Lung (tissue), 12 donors: ENCODE data around the gene TNFRSF13B. TPM values are rescaled to one million over a fixed set of nuclear protein-coding genes. Genes with fewer than 3 reads are reported as not detected.

ENCODE experiments used
- ATAC-seq: fragments of 200-7000 bp; cut with Tn5 transposase; one replicate; pipeline ENCODE4 v1.9.1; 2020; ENCODE audit warnings: moderate number of reproducible peaks; ENCODE audit not compliant: insufficient read depth, low FRiP score
- DNase-seq, 3 donors: peaks; one replicate each; pipeline ENCODE4 v3.0.0-alpha.2; 2013 to 2017
- H3K27ac ChIP-seq, 2 donors: one replicate each; pipeline ENCODE4 v1.5.1; 2013; ENCODE audit warnings: mild to moderate bottlenecking in 2 of 2, moderate library complexity in 2 of 2, control low read depth in 1 of 2, inconsistent platforms in 1 of 2, low read depth in 1 of 2, low read length in 1 of 2
- H3K27me3 ChIP-seq, 3 donors: one replicate each; pipeline ENCODE4 v1.5.1; 2013; ENCODE audit warnings: low read length in 2 of 3; ENCODE audit not compliant: control insufficient read depth in 3 of 3, insufficient read depth in 3 of 3
- H3K36me3 ChIP-seq, 4 donors: one replicate each; pipeline ENCODE4 v1.5.1; 2013; ENCODE audit warnings: low read length in 4 of 4, mild to moderate bottlenecking in 1 of 4, moderate library complexity in 1 of 4; ENCODE audit not compliant: control insufficient read depth in 4 of 4, insufficient read depth in 4 of 4
- H3K4me1 ChIP-seq, 5 donors: one replicate each; pipeline ENCODE4 v1.5.1; 2013; ENCODE audit warnings: low read length in 5 of 5, mild to moderate bottlenecking in 2 of 5, moderate library complexity in 1 of 5; ENCODE audit not compliant: control insufficient read depth in 5 of 5, insufficient read depth in 5 of 5
- H3K4me3 ChIP-seq: one replicate; pipeline ENCODE4 v1.5.1; 2013; ENCODE audit warnings: mild to moderate bottlenecking, control low read depth, moderate library complexity
- H3K9ac ChIP-seq, 2 donors: one replicate each; pipeline ENCODE4 v1.5.1; 2013; ENCODE audit warnings: low read length in 2 of 2, control low read depth in 1 of 2; ENCODE audit not compliant: insufficient read depth in 1 of 2
- H3K9me3 ChIP-seq, 4 donors: one replicate each; pipeline ENCODE4 v1.5.1; 2013; ENCODE audit warnings: low read length in 3 of 4, mild to moderate bottlenecking in 1 of 4, moderate library complexity in 1 of 4; ENCODE audit not compliant: control insufficient read depth in 4 of 4, insufficient read depth in 3 of 4
- WGBS, 2 donors: extraction: QIAGEN DNeasy Blood & Tissue Kit; methylation state at CpG; one replicate each; pipeline ENCODE4 v1.1.7; 2013; 5-methylcytosine and 5-hydroxymethylcytosine counted together
- polyA plus RNA-seq, 2 donors: library from polyadenylated mRNA; stranded (reverse); fragments of 200-250 nt; gene quantifications; one replicate each; pipeline ENCODE4 v1.2.1, GENCODE V29; 2013
- total RNA-seq, 2 donors: library from RNA; depleted of rRNA in 1 of 2; stranded (reverse); fragments of >200 nt in 1 of 2; gene quantifications; one replicate each; pipeline ENCODE4 v1.2.1, GENCODE V29; 2014 to 2021
- TF ChIP-seq, protein P1 (sequence below): IDR thresholded peaks from 2 replicates; pipeline ENCODE4 v1.5.1; 2012; ENCODE audit warnings: mild to moderate bottlenecking; ENCODE audit errors: control extremely low read depth, extremely low read depth
- donor health status: control.
- donor health status: control.
- donor health status: Bipolar disorder and iron deficiency.
- donor health status: healthy.
- donor health status: DM: yes; HTN: yes; CAD: no.

Gene TNFRSF13B
- total and polyA plus RNA-seq, 4 donors = 0.08 to 1.4 (median 0.48) TPM

DNA sequence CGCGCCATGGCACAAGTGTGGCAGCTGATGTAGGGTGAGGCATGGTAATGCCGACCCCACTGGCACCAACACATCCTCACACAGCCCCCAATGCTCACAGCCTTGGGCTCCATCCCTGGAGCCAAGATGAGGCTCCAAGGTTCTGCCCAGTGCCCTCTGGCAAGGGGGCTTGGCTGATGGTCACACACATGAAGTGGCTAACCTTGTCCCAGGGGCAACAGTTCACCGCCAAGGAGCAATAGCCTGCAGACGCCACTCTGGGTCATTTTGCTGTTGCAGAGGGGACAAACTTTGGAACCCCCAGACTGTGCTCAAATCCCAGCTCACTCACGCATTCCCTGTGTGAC lies 26.8 kb downstream of the TNFRSF13B start:
- DNase-seq (no peak), ATAC-seq (no peak)
- peaks cover 0 to 11% (median 5%) of the 10 kb centered on the region in 4 donors for H3K9me3 ChIP-seq
- H3K4me1 ChIP-seq = no peaks in the 10 kb centered on the region
- no peak overlapping the region for H3K27ac ChIP-seq
- no peak overlapping the region for H3K9ac ChIP-seq
- no peak overlapping the region for H3K4me3 ChIP-seq
- no peaks in the 10 kb centered on the region for H3K36me3 ChIP-seq
- no peaks in the 10 kb centered on the region for H3K27me3 ChIP-seq
- 92 to 93% methylated on average over 6 of the region's 6 CpGs for WGBS, 2 donors
- TF ChIP-seq, protein P1, sequence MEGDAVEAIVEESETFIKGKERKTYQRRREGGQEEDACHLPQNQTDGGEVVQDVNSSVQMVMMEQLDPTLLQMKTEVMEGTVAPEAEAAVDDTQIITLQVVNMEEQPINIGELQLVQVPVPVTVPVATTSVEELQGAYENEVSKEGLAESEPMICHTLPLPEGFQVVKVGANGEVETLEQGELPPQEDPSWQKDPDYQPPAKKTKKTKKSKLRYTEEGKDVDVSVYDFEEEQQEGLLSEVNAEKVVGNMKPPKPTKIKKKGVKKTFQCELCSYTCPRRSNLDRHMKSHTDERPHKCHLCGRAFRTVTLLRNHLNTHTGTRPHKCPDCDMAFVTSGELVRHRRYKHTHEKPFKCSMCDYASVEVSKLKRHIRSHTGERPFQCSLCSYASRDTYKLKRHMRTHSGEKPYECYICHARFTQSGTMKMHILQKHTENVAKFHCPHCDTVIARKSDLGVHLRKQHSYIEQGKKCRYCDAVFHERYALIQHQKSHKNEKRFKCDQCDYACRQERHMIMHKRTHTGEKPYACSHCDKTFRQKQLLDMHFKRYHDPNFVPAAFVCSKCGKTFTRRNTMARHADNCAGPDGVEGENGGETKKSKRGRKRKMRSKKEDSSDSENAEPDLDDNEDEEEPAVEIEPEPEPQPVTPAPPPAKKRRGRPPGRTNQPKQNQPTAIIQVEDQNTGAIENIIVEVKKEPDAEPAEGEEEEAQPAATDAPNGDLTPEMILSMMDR = no peak

DNA sequence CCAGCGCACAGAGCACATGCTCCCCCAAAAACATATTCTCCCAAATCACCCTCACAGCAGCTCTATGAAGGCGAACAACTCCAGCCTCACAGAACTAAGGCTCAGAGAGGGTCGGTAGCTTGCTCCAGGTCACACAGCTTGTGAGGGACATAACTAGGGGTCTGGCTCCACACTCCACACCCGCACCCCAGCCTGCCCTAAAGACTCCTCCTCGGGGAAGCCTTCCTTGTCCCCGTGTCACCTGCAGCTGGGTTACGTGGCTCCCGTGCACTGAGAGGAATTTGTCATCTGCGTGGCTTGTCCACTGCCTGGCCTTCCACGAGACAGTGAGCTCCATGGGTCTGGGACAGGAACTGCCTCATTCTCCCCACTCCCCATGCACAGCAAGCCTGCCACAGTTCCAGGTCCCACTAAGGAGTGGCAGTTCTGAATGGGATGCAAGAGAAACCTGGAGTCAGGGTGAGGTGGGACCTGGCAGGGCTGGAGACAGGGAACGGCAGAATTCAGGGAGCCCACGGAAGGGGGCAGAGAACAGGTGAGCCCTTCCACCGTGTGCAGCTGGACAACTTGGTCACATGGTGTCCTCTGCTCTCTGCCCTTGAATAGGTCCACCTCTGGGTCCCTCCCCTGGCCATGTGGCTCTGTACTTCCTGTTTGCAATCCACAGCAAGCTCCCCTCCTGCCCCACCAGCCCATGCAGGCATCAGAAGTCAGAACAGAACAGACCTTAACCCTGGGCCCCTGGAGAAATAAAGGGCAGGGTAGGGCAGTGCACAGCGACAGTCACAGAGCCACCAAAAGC lies 27.4 kb downstream of the TNFRSF13B start:
- Histone ChIP-seq H3K9me3 (peaks cover 0 to 11% (median 5%) of the 10 kb centered on the region in 4 donors), H3K4me3 (no peak overlapping the region), H3K36me3 (no peaks in the 10 kb centered on the region), H3K4me1 (no peaks in the 10 kb centered on the region), H3K27ac (no peak overlapping the region), H3K9ac (no peak overlapping the region), H3K27me3 (no peaks in the 10 kb centered on the region)
- DNase-seq (no peak), ATAC-seq (no peak)
- 82% methylated on average over 14 of the region's 14 CpGs for WGBS, 2 donors
- TF ChIP-seq, protein P1 = no peak

GRCh38 chr17:16943541-16944333 lies 28.2 kb downstream of the TNFRSF13B start:
- ATAC-seq (no peak), DNase-seq (no peak)
- 81 to 88% methylated on average over 16 of the region's 16 CpGs for WGBS, 2 donors
- no peaks in the 10 kb centered on the region for H3K4me1 ChIP-seq
- H3K27ac ChIP-seq = no peak overlapping the region
- no peaks in the 10 kb centered on the region for H3K36me3 ChIP-seq
- peaks cover 0 to 10% (median 2%) of the 10 kb centered on the region in 4 donors for H3K9me3 ChIP-seq
- TF ChIP-seq, protein P1 = no peak
- no peaks in the 10 kb centered on the region for H3K27me3 ChIP-seq
- H3K4me3 ChIP-seq = no peak overlapping the region
- no peak overlapping the region for H3K9ac ChIP-seq
